Activated CD8-positive, alpha-beta memory T cell treated with anti-CD3 and anti-CD28 coated beads, Interleukin-2, amount 50 U/mL, for 48 hours (primary cell): ENCODE measurements around the gene COX7A2.

Experiments used
- DNase-seq: peaks from one replicate; pipeline ENCODE4 v3.0.0-alpha.2; 2020

Gene COX7A2

DNA sequence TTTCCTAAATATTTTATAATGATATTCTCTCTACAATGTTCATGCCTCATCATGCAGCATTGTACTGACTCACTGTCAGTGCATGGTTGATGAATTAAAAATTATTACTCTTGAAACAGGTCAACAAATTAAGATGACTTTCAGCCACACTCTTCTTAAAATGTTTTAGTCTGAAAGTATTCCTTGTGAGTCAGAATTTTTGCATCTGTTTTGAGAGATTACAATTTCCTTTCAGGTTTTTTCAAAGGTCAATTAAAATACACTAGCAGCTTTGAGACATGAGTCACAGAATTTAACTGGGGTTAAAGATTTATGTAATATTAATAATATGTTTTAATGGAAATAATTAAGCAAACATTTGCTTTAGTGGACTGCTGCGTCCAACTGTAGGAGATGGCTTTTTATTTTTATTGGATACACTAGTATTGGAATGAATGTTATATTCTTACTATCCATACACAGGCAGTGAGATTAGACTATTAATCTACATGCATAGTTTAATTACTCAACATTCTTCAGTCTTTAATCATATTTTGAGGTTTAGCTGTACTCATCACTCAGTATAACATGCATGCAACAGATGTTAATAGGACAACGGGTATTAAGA lies 47.4 kb downstream of the COX7A2 start:
- DNase-seq, result no peak

DNA sequence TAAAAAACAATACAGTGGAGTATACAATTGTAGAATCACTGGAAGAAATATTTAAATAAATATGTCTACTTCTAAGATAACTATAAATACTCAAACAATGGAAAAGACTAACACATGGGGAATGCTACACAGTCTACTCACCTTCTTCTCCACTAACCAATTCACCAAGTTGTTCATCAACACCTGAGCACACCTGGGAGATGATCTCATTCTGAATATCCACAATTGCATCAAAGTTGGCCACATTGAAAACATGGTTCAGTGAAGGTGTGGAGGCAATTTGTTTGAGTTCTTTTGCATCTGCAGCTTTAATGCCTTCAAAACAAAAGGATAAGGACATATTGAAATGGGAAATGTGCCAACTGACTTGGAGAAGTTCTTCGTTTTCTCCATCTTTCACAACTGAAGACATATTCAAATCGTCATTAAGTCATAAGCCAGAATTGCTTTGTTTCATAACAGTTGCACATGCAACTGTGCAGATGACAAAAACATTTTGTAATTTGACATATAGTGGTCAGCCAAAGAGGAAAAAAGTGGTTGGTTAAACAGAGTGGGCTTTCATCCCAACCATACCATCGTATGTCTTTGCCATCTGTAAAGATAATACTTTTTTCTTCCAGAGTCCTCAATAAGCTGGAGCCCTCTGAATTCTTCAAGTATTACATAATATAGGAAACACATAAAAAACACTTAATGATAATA lies 55.2 kb downstream of the COX7A2 start:
- no peak for DNase-seq
